ENCODE measurements around the gene C11orf71. TPM values are rescaled to one million over a fixed set of nuclear protein-coding genes. Genes with fewer than 3 reads are reported as not detected.

Gene C11orf71
- total and polyA plus RNA-seq, 2 donors (not counting 1 experiment from before 2014, with no cell fraction given): 12.1 to 14.8 TPM

GRCh38 chr11:114439229-114440120 lies 39.2 kb upstream of the C11orf71 start, which contains the start of gene REXO2:
TSS of gene REXO2 (plus strand) at chr11:114439467. CDS start at chr11:114439529, 62 bp downstream.
- Mint-ChIP-seq H3K9me3 (ENCODE audit: insufficient read depth) (no peaks in the 10 kb centered on the region), H3K27ac (peak within 1 kb of the TSS; percentile 92), H3K4me3 (peak within 1 kb of the TSS; percentile 99), H3K4me1 (peaks cover 25% of the 10 kb centered on the region), H3K27me3 (no peaks in the 10 kb centered on the region)
- TF ChIP-seq EZH2 (IDR thresholded peaks at IDR 0.05; ENCODE audit: borderline replicate concordance, insufficient read depth, low read depth, low read length, poor library complexity, severe bottlenecking): no peak
- TF ChIP-seq, protein P1, sequence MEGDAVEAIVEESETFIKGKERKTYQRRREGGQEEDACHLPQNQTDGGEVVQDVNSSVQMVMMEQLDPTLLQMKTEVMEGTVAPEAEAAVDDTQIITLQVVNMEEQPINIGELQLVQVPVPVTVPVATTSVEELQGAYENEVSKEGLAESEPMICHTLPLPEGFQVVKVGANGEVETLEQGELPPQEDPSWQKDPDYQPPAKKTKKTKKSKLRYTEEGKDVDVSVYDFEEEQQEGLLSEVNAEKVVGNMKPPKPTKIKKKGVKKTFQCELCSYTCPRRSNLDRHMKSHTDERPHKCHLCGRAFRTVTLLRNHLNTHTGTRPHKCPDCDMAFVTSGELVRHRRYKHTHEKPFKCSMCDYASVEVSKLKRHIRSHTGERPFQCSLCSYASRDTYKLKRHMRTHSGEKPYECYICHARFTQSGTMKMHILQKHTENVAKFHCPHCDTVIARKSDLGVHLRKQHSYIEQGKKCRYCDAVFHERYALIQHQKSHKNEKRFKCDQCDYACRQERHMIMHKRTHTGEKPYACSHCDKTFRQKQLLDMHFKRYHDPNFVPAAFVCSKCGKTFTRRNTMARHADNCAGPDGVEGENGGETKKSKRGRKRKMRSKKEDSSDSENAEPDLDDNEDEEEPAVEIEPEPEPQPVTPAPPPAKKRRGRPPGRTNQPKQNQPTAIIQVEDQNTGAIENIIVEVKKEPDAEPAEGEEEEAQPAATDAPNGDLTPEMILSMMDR (IDR thresholded peaks at IDR 0.05): no peak
- Histone ChIP-seq H3K79me2 (ENCODE audit: control insufficient read depth, insufficient read depth, low read length) (peaks cover 19% of the 10 kb centered on the region), H3K9me3 (ENCODE audit: control extremely low read depth in 1 of 3, control insufficient read depth in 2 of 3, insufficient read depth in 1 of 3, low read length in 2 of 3) (no peaks in the 10 kb centered on the region), H3K4me2 (replicated peaks; ENCODE audit: low read depth, low read length, poor library complexity, severe bottlenecking) (peak within 1 kb of the TSS; percentile 92), H3K27me3 (replicated peaks in 1 of 4; ENCODE audit: control extremely low read depth in 1 of 4, control insufficient read depth in 3 of 4, insufficient read depth in 4 of 4, low read length in 3 of 4) (no peaks in the 10 kb centered on the region), H4K20me1 (ENCODE audit: control insufficient read depth, insufficient read depth, low read length, poor library complexity, severe bottlenecking) (no peaks in the 10 kb centered on the region), H3K27ac (ENCODE audit: low read length in 2 of 2) (peak within 1 kb of the TSS in 1 of 2 donors; percentile 75), H3K36me3 (replicated peaks in 1 of 2; ENCODE audit: control extremely low read depth in 1 of 2, control insufficient read depth in 1 of 2, extremely low read depth in 1 of 2, insufficient read depth in 2 of 2, low read length in 1 of 2) (peaks cover 2 to 7% of the 10 kb centered on the region in 2 experiments), H3K9ac (ENCODE audit: low read length) (peak within 1 kb of the TSS; percentile 93), H3K4me3 (ENCODE audit: control extremely low read depth in 1 of 5, extremely low read depth in 1 of 5, insufficient read depth in 1 of 5, low read depth in 2 of 5, low read length in 4 of 5) (peak within 1 kb of the TSS; percentile 48 to 95 (median 88)), H2AFZ (ENCODE audit: insufficient read depth, low read depth, low read length, poor library complexity, severe bottlenecking) (peak within 1 kb of the TSS; percentile 99), H3K4me1 (ENCODE audit: control insufficient read depth in 2 of 2, insufficient read depth in 2 of 2, low read length in 2 of 2) (peaks cover 12 to 13% of the 10 kb centered on the region in 2 donors)
- intact Hi-C loops (cut with micrococcal nuclease): loop anchor here (1.0 to 10.0 kb wide), 4 partner anchors 34 to 1125 kb away; partner anchors contain the start of genes C11orf71, RBM7, TTC12 and ZW10
- ATAC-seq (ENCODE audit: low read depth) (peak; percentile 99), DNase-seq (peak; percentile 95)
- ChIA-PET CTCF (interaction anchor here (0.6 to 0.9 kb wide), 2 partner anchors 39 to 74 kb away, joined by 3 read pairs; partner anchors contain the start of genes C11orf71 and RBM7), POLR2A (interaction anchor here (1.0 kb wide), 1 partner anchor 39 kb away, joined by 3 read pairs; the partner anchor contains the start of genes C11orf71 and RBM7)
- under 1% methylated on average over 61 of the region's 64 CpGs for WGBS (ENCODE audit: insufficient coverage)

Data from B cell (primary cell).